MM.1S (cell line): ENCODE data around the gene TXLNA.

Experiments
- DNase-seq: peaks from one replicate; pipeline ENCODE4 v3.0.0-alpha.2; 2015
- H2AFZ ChIP-seq: fragments of 300-600 bp; sonication (generic); 2 replicates; pipeline ENCODE4 v1.6.0; 2016; ENCODE audit warnings: antibody characterized with exemption, low read length
- H3F3A ChIP-seq: fragments of 300-600 bp; sonication (generic); 2 replicates; pipeline ENCODE4 v1.6.1; 2016; ENCODE audit warnings: mild to moderate bottlenecking, antibody characterized with exemption, low read length, moderate library complexity, mixed read lengths; ENCODE audit not compliant: insufficient read depth
- H3K27ac ChIP-seq: fragments of 300-600 bp; sonication (generic); 2 replicates; pipeline ENCODE4 v1.5.1; 2016; ENCODE audit warnings: mild to moderate bottlenecking, low read length
- H3K27me3 ChIP-seq: fragments of 300-600 bp; sonication (generic); replicated peaks from 2 replicates; pipeline ENCODE4 v1.6.0; 2016; ENCODE audit warnings: low read length; ENCODE audit not compliant: insufficient read depth
- H3K36me3 ChIP-seq: fragments of 300-600 bp; sonication (generic); replicated peaks from 2 replicates; pipeline ENCODE4 v1.6.1; 2016; ENCODE audit warnings: mild to moderate bottlenecking, low read length, mixed read lengths; ENCODE audit not compliant: insufficient read depth
- H3K4me1 ChIP-seq: fragments of 300-600 bp; sonication (generic); 2 replicates; pipeline ENCODE4 v1.6.1; 2016; ENCODE audit warnings: low read length, mixed read lengths
- H3K4me2 ChIP-seq: fragments of 300-600 bp; sonication (generic); 2 replicates; pipeline ENCODE4 v1.6.0; 2016; ENCODE audit warnings: low read depth, low read length
- H3K4me3 ChIP-seq: fragments of 300-600 bp; sonication (generic); 2 replicates; pipeline ENCODE4 v1.5.1; 2016; ENCODE audit warnings: low read length, mixed read lengths
- H3K79me2 ChIP-seq: fragments of 300-600 bp; sonication (generic); 2 replicates; pipeline ENCODE4 v1.6.1; 2016; ENCODE audit warnings: mixed run types, low read length, mixed read lengths
- H3K9ac ChIP-seq: fragments of 300-600 bp; sonication (generic); 2 replicates; pipeline ENCODE4 v1.6.1; 2016; ENCODE audit warnings: low read length, mixed read lengths
- H3K9me2 ChIP-seq: fragments of 300-600 bp; sonication (generic); replicated peaks from 2 replicates; pipeline ENCODE4 v1.6.1; 2016; ENCODE audit warnings: mild to moderate bottlenecking, low read length, mixed read lengths; ENCODE audit not compliant: insufficient read depth
- H3K9me3 ChIP-seq: fragments of 300-600 bp; sonication (generic); replicated peaks from 2 replicates; pipeline ENCODE4 v1.6.1; 2016; ENCODE audit warnings: mild to moderate bottlenecking, low read length, mixed read lengths; ENCODE audit not compliant: insufficient read depth
- H4K20me1 ChIP-seq: fragments of 300-600 bp; sonication (generic); 2 replicates; pipeline ENCODE4 v1.6.1; 2016; ENCODE audit warnings: mild to moderate bottlenecking, low read length, moderate library complexity, mixed read lengths; ENCODE audit not compliant: insufficient read depth
- EZH2 ChIP-seq: fragments of 300-600 bp; sonication (generic); optimal IDR thresholded peaks from 2 replicates; pipeline ENCODE3; 2017; ENCODE audit warnings: low read depth, mild to moderate bottlenecking, antibody characterized with exemption, low read length, mixed read lengths
- EZH2phosphoT487 ChIP-seq: fragments of 300-600 bp; sonication (generic); IDR thresholded peaks from 2 replicates; pipeline ENCODE4 v1.6.1; 2018; ENCODE audit warnings: antibody characterized with exemption, low read length
- TF ChIP-seq, protein P1 (sequence below): fragments of 300-600 bp; sonication (generic); IDR thresholded peaks from 2 replicates; pipeline ENCODE4 v1.5.1; 2016; ENCODE audit warnings: antibody characterized with exemption, low read length, mixed read lengths

The TXLNA gene

DNA sequence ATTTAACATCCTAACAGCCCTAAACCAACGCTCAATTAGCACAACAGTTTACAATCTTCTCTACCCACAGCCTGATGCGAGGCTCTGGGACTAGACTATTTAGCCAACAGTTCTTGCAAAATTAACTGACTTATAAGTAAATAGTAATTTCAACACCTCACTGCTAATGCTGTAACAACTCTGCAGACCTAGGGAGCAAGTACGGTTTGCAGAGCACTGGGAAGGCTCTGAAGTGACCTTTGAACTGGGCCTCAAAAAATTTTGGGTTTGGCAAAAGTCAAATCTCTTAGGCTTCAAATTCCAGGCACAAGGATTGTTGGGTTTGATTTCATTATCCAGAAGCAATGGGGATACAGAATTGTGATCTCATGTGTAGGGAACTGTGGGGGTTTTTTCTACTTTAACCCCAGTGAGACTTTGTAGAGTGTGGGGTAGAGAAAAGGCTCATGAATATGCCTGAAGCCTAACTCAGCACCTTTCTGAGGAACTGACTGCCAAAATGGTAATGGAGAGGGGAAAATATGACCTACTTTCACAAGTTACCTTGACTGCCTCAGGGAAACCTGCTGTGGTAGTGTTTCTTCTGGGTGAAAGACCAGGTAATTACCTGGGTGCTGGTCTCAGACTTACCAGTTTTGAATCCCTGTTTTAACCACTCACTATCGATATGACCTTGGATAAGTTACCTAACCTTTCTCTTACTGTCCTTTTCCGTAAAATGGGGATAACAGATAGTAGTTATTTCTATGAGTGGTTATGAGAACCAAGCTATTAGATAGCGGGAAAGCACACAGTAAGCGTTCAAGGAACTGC lies 889 bp upstream of the TXLNA start:
- Histone ChIP-seq H3K9me2 (no peaks in the 10 kb centered on the region), H3K79me2 (peaks cover 34% of the 10 kb centered on the region), H2AFZ (peak overlapping the region; percentile 96), H4K20me1 (no peaks in the 10 kb centered on the region), H3K27me3 (no peaks in the 10 kb centered on the region), H3K4me1 (peaks cover 16% of the 10 kb centered on the region), H3K4me3 (peak overlapping the region; percentile 95), H3F3A (peaks cover 14% of the 10 kb centered on the region), H3K9me3 (no peaks in the 10 kb centered on the region), H3K27ac (0 out of 2 replicates have a peak overlapping the region, but pooled peaks have one; percentile 80), H3K4me2 (peak overlapping the region; percentile 93; the same call in 1 of the 2 replicates), H3K9ac (peak overlapping the region; percentile 95; the same call in 1 of the 2 replicates), H3K36me3 (peaks cover 5% of the 10 kb centered on the region; the same call in 1 of the 2 replicates)
- TF ChIP-seq, protein P1, sequence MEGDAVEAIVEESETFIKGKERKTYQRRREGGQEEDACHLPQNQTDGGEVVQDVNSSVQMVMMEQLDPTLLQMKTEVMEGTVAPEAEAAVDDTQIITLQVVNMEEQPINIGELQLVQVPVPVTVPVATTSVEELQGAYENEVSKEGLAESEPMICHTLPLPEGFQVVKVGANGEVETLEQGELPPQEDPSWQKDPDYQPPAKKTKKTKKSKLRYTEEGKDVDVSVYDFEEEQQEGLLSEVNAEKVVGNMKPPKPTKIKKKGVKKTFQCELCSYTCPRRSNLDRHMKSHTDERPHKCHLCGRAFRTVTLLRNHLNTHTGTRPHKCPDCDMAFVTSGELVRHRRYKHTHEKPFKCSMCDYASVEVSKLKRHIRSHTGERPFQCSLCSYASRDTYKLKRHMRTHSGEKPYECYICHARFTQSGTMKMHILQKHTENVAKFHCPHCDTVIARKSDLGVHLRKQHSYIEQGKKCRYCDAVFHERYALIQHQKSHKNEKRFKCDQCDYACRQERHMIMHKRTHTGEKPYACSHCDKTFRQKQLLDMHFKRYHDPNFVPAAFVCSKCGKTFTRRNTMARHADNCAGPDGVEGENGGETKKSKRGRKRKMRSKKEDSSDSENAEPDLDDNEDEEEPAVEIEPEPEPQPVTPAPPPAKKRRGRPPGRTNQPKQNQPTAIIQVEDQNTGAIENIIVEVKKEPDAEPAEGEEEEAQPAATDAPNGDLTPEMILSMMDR, result no peak
- TF ChIP-seq EZH2, result no peak
- TF ChIP-seq EZH2phosphoT487, result no peak
- no peak for DNase-seq

- no peaks in the 10 kb centered on the region for H3K9me3 ChIP-seq
- H3K27me3 ChIP-seq, result no peaks in the 10 kb centered on the region
- H4K20me1 ChIP-seq, result no peaks in the 10 kb centered on the region
- peaks cover 8% of the 10 kb centered on the region for H3K36me3 ChIP-seq
- peak overlapping the region; percentile 80; the same call in 1 of the 2 replicates for H3K27ac ChIP-seq
- no peak for TF ChIP-seq EZH2phosphoT487
- TF ChIP-seq EZH2, result no peak
- TF ChIP-seq, protein P1, result no peak
- H3K9ac ChIP-seq, result peak overlapping the region; percentile 95; the same call in 1 of the 2 replicates
- H3K79me2 ChIP-seq, result peaks cover 38% of the 10 kb centered on the region
- peak overlapping the region; percentile 93 for H3K4me2 ChIP-seq
- DNase-seq, result no peak
- H3K9me2 ChIP-seq, result no peaks in the 10 kb centered on the region
- peaks cover 14% of the 10 kb centered on the region for H3F3A ChIP-seq
- peak overlapping the region; percentile 96 for H2AFZ ChIP-seq
- peak overlapping the region; percentile 95 for H3K4me3 ChIP-seq
- peaks cover 16% of the 10 kb centered on the region for H3K4me1 ChIP-seq
Observed at GRCh38 chr1:32179193-32179442, 357 bp upstream of the TXLNA start.

DNA sequence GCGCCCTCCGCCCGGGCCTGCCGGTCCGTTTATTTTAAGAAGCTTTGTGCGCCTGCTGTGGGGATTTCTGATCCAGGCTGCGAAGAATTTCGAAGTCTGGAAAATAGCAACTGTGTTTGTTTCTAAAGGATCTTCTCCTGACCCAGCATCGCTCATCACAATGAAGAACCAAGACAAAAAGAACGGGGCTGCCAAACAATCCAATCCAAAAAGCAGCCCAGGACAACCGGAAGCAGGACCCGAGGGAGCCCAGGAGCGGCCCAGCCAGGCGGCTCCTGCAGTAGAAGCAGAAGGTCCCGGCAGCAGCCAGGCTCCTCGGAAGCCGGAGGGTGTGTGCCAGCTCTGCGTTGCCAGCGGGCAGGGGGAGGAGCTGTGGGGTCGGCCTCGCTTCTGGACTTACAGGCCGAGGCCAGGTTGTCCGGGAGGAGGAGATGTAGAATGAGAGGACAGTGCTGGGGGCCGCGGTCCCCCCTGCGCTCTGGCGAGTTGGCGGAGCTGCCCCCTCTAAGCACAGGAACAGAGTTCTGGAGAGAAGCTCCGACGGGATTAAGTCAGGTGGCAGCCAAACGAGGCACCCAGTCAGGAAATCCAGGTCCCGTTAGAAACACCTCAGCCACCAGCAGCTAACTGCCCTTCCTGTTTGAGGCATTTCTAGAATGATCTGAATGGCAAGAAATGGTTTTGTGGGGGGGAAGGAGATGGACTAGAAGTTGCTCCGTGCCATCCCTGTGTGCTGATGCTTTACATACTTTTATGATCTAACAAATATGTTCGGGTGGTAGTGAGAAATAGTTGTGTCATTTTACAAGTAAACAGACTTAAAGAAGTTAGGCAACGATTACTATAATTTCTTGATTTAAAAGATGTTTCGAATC lies 948 bp downstream of the TXLNA start:
- Histone ChIP-seq H3K9me2 (no peaks in the 10 kb centered on the region), H3K27me3 (no peaks in the 10 kb centered on the region), H3K4me2 (peak overlapping the region; percentile 93), H4K20me1 (no peaks in the 10 kb centered on the region), H3K36me3 (peaks cover 17% of the 10 kb centered on the region), H3K4me3 (peak overlapping the region; percentile 95), H3K79me2 (peaks cover 48% of the 10 kb centered on the region), H3K9me3 (no peaks in the 10 kb centered on the region), H2AFZ (peak overlapping the region; percentile 73), H3K9ac (peak overlapping the region; percentile 95), H3F3A (peaks cover 14% of the 10 kb centered on the region), H3K27ac (peak overlapping the region; percentile 80; the same call in 1 of the 2 replicates), H3K4me1 (peaks cover 16% of the 10 kb centered on the region)
- TF ChIP-seq EZH2 (no peak), EZH2phosphoT487 (no peak)
- TF ChIP-seq, protein P1, result no peak
- peak; percentile 38 for DNase-seq
